ENCODE data around the gene KCNAB2.
A peak's percentile ranks its signal among the peaks of the same experiment; 100 is the strongest.
"Not testable (repeated sequence)": the region's sequence is repeated elsewhere in the genome, so short reads cannot be mapped to it uniquely, and the experiment has no call there.

KCNAB2 gene

DNA sequence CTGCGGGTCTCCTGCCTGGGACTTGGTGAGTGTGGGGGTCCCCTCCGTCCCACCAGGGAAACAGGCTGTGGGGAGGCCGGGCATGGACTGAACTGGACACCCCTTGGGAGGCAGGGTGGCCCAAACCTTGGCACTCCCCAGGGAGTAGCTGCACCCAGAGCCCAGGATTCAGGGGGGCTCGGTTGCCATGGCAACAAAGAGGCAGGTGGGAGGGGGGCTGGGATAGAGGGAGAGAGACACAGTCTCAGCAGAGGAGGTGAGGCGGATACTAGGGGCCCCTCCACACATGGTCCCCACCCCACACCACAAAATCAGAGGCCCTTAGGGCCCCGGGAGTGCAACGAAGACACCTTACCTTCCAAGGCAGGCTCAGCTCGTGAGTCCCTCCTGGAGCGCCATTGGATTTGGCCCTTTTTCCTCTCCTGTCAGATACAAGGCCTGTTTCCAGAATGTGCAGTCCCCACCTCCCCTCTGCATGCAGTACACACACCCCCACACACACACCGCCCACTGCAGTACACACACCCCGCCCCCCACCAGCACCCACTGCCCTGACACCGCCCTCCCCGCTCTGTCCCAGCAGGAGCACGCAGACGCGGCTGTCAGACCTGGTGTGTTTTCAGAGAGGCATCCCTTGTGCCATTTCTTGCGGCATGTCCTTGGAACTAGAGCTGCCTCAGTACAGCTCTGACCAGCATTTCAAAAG, 27.2 kb downstream of the KCNAB2 start:
- peaks cover 9% of the 10 kb centered on the region for H3K4me1 Mint-ChIP-seq
- no peak overlapping the region for H3K27ac Mint-ChIP-seq
- DNase-seq: no peak
- peak; percentile 42 for ATAC-seq
- no peaks in the 10 kb centered on the region for H3K9me3 Mint-ChIP-seq
- H3K27me3 Mint-ChIP-seq: no peaks in the 10 kb centered on the region
- no peak overlapping the region for H3K4me3 Mint-ChIP-seq

DNA sequence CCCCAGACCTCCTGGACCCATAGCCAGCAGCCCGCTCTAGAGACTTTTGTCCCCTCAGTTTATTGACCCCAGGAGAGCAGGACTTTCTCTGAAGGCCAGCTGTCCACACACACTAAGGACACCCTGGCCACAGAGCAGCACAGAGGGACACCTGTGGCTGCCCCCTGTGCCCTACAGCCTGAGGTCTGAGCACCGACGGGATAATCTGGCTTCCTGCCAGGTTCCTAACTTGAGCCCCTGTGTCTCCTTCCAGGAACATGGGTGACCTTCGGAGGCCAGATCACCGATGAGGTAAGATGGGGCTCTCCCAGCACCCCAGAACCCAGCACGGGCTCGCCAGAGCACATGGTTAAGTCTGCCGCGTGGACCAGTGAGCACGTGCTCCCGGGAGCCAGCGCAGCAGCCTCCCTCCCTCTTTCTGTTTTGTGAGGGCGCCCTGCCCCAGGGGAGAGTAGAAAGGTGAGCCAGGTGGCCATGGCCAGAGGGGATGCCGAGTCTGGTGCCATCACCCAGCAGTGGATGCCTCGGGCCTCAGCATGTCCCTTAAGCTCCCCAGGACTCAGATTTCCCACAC, 27.9 kb downstream of the KCNAB2 start:
- peaks cover 9% of the 10 kb centered on the region for H3K4me1 Mint-ChIP-seq
- ATAC-seq: no peak
- H3K27me3 Mint-ChIP-seq: no peaks in the 10 kb centered on the region
- H3K4me3 Mint-ChIP-seq: no peak overlapping the region
- H3K9me3 Mint-ChIP-seq: no peaks in the 10 kb centered on the region
- DNase-seq: no peak
- no peak overlapping the region for H3K27ac Mint-ChIP-seq

DNA sequence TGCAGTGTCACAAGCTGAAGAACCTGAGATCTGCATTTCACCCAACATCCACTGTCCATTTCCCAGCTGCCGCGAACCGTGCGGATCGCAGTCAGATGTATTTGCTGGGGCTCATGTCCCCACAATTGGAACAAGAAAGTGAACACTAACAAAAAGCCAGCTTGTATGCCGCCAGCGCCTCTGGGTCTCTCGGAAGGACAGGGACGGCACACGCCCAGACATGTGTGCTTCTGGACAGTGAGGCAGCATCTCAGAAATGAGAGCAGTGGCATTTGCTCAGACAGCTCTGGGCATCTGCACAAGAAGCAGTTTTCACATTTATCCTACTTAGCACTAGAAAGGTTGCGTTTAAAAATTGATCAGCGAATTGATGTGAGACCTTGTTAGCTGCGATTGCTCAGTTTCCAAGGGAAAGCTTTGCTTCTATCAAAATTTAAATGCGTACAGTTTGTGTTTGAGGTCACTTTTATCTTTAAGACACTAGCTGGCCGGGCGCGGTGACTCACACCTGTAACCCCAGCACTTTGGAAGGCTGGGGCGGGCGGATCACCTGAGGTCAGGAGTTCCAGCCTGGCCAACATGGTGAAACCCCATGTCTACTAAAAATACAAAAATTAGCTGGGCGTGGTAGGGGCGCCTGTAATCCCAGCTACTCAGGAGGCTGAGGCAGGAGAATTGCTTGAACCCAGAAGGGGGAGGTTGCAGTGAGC, 28.7 kb downstream of the KCNAB2 start:
- Mint-ChIP-seq H3K27ac (no peak overlapping the region), H3K4me3 (no peak overlapping the region)
- no peak for ATAC-seq

GRCh38 chr1:6075748-6076147, 30.1 kb downstream of the KCNAB2 start:
- DNase-seq: no peak
- Mint-ChIP-seq H3K4me3 (no peak overlapping the region), H3K27ac (peak overlapping the region in 1 of 2 donors; percentile 31), H3K9me3 (no peaks in the 10 kb centered on the region), H3K4me1 (peaks cover 5% of the 10 kb centered on the region), H3K27me3 (no peaks in the 10 kb centered on the region)
- ATAC-seq: peak; percentile 21

More for the DNA sequence above, 28.7 kb downstream of the KCNAB2 start:
- H3K9me3 Mint-ChIP-seq: no peaks in the 10 kb centered on the region
- H3K27me3 Mint-ChIP-seq: no peaks in the 10 kb centered on the region
- H3K4me1 Mint-ChIP-seq: peaks cover 6% of the 10 kb centered on the region
- no peak for DNase-seq

- not testable (repeated sequence) for H3K27me3 Mint-ChIP-seq, H3K9me3 Mint-ChIP-seq, DNase-seq, H3K4me3 Mint-ChIP-seq, H3K4me1 Mint-ChIP-seq, ATAC-seq
- peak overlapping the region in 1 of 2 donors; percentile 71 for H3K27ac Mint-ChIP-seq
These were observed 31.4 kb downstream of the KCNAB2 start for GRCh38 chr1:6077061-6077460.

DNA sequence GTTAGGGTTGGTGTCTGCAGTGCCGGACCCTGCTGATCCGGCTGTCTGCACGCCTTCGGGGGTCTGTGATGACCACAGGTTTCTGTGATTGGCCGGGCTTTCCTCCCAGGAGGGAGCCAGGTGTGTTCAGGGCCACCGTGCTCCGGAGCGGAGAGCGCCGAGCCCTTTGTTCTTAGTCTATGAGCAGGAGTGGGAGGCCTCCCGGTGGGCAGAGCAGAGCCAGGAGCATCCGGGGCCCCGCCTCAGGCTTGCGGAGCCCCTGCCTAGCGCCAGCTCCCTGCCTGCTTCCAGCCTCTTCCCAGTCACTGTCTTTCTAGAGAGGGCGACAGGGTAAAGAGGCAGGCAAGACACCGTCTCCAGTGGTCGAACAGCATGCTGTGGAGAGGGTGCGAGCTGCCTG, 31.8 kb downstream of the KCNAB2 start:
- H3K4me3 Mint-ChIP-seq: no peak overlapping the region
- ATAC-seq: no peak
- no peaks in the 10 kb centered on the region for H3K27me3 Mint-ChIP-seq
- no peaks in the 10 kb centered on the region for H3K9me3 Mint-ChIP-seq
- no peak overlapping the region for H3K27ac Mint-ChIP-seq
- no peak for DNase-seq
- peaks cover 5% of the 10 kb centered on the region for H3K4me1 Mint-ChIP-seq

DNA sequence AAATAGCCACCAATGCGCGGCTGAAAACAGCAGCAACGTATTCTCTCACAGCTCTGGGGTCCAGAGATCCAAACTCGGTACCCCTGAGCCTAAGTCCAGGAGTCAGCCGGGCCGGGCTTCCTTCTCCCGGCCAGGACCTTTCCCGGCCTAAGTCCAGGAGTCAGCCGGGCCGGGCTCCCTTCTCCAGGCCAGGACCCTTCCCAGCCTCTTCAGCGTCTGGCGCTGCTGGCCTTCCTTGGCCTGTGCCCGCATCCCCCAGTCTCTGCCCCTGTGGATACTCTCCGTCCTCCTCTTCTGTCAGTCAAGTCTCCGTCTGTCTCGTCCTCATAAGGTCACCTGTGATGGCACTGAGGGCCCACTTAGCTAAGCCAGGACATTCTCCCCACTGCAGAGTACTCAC, 32.2 kb downstream of the KCNAB2 start:
- Mint-ChIP-seq H3K4me3 (no peak overlapping the region), H3K9me3 (no peaks in the 10 kb centered on the region), H3K27ac (no peak overlapping the region), H3K27me3 (no peaks in the 10 kb centered on the region), H3K4me1 (peaks cover 5% of the 10 kb centered on the region)
- DNase-seq (no peak), ATAC-seq (no peak)

DNA sequence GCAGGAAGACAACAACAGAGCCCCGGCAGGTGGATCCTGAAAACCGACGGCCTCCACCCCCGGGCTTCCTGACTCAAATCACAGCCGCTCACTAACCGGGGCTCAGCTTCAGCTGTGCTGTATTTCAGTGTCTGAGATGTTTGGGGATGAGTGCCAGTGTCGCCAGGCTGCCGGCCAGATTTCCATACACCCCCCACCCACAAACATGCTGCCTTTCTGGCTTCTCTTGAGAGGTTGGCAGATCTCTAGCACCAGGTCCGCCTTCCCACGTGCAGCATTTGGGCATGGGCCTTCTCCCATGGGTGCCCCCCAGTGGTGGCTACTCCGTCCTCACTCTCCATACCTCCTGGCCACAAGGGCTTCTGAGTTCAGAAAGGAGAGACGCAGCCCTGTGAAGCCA, 34.8 kb downstream of the KCNAB2 start:
- peak overlapping the region in 1 of 2 donors; percentile 42 for H3K27ac Mint-ChIP-seq
- no peaks in the 10 kb centered on the region for H3K27me3 Mint-ChIP-seq
- H3K4me3 Mint-ChIP-seq: no peak overlapping the region
- H3K4me1 Mint-ChIP-seq: peaks cover 5% of the 10 kb centered on the region
- DNase-seq (no peak), ATAC-seq (no peak)
- no peaks in the 10 kb centered on the region for H3K9me3 Mint-ChIP-seq

- Mint-ChIP-seq H3K27me3 (no peaks in the 10 kb centered on the region), H3K4me1 (peaks cover 7% of the 10 kb centered on the region), H3K27ac (no peak overlapping the region), H3K4me3 (no peak overlapping the region), H3K9me3 (no peaks in the 10 kb centered on the region)
- ATAC-seq (no peak), DNase-seq (no peak)
These were observed 36.2 kb downstream of the KCNAB2 start for GRCh38 chr1:6081901-6082300.

- Mint-ChIP-seq H3K4me3 (peak overlapping the region in 1 of 2 donors; percentile 9), H3K9me3 (no peaks in the 10 kb centered on the region), H3K27me3 (no peaks in the 10 kb centered on the region), H3K27ac (peak overlapping the region in 1 of 2 donors; percentile 94), H3K4me1 (peaks cover 8% of the 10 kb centered on the region)
- DNase-seq: no peak
- no peak for ATAC-seq
These were observed 36.8 kb downstream of the KCNAB2 start for GRCh38 chr1:6082430-6082971.

- H3K27me3 Mint-ChIP-seq: no peaks in the 10 kb centered on the region
- no peak overlapping the region for H3K4me3 Mint-ChIP-seq
- peaks cover 8% of the 10 kb centered on the region for H3K4me1 Mint-ChIP-seq
- H3K9me3 Mint-ChIP-seq: no peaks in the 10 kb centered on the region
- no peak for DNase-seq
- no peak overlapping the region for H3K27ac Mint-ChIP-seq
- no peak for ATAC-seq
These were observed 37.7 kb downstream of the KCNAB2 start for GRCh38 chr1:6083385-6083784.

DNA sequence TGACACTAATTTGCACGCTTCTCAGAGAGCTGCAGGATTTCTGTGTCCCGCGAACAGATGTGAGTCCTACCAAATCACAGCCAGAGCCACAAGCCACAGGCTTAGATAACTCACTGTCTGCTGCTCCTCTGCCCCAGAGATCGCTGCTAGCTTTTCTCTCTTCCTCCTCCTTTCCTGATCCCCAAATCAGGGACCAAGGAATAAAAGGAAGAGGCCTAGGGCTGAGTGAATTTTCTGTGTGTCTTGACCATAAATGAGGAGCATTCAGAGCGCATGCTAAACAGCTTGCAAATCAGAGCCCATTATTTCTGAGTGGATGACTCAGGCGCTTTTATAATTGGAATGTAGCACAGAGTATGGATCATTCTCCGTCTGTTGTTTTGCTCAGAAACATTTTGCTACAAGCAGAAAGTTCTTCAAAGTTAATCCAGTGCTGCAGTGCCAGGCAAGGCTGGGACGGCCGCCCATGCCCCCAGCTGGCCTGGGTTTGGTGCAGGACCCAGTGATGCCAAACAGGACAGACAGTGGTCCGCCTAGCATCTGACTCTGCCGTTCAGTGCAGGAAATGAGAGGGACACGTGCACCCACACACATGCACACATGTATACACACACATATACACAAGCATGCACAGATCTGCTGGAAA, 38.2 kb downstream of the KCNAB2 start:
- no peak overlapping the region for H3K27ac Mint-ChIP-seq
- ATAC-seq (no peak), DNase-seq (no peak)
- no peaks in the 10 kb centered on the region for H3K9me3 Mint-ChIP-seq
- no peak overlapping the region for H3K4me3 Mint-ChIP-seq
- H3K27me3 Mint-ChIP-seq: no peaks in the 10 kb centered on the region
- H3K4me1 Mint-ChIP-seq: peaks cover 8% of the 10 kb centered on the region

GRCh38 chr1:6084781-6085495, 39.2 kb downstream of the KCNAB2 start:
- peak overlapping the region in 1 of 2 donors; percentile 46 for H3K27ac Mint-ChIP-seq

DNA sequence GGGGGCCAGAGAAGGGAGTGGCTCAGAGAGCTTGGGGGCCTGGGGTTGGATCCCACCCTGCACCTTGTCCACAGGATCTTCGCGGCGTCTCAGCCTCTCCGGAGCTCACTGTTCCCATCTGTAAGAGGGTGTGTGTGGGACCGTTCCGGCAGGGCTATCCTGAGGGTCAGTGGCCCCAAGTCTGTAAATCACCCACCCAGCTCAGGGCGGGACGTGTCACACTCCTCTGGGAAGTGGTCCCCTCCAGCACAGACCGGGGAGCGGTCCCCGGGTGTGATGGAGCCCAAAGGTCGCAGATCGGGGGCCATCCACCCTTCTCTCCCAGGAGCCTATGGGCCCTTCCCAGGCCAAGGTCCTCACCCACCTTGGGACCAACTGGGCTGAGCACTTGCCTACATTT, 40.0 kb downstream of the KCNAB2 start:
- no peak for DNase-seq
- Mint-ChIP-seq H3K4me1 (peaks cover 8% of the 10 kb centered on the region), H3K9me3 (no peaks in the 10 kb centered on the region), H3K27me3 (no peaks in the 10 kb centered on the region), H3K4me3 (no peak overlapping the region), H3K27ac (no peak overlapping the region)
- ATAC-seq: peak; percentile 44

More at GRCh38 chr1:6084781-6085495, 39.2 kb downstream of the KCNAB2 start:
- no peak overlapping the region for H3K4me3 Mint-ChIP-seq
- no peak for DNase-seq
- no peaks in the 10 kb centered on the region for H3K27me3 Mint-ChIP-seq
- H3K4me1 Mint-ChIP-seq: peaks cover 8% of the 10 kb centered on the region
- no peaks in the 10 kb centered on the region for H3K9me3 Mint-ChIP-seq
- ATAC-seq: no peak

- Mint-ChIP-seq H3K9me3 (no peaks in the 10 kb centered on the region), H3K4me3 (no peak overlapping the region), H3K4me1 (peaks cover 8% of the 10 kb centered on the region), H3K27ac (peak overlapping the region; percentile 13 to 58), H3K27me3 (no peaks in the 10 kb centered on the region)
- DNase-seq: no peak
- ATAC-seq: no peak
These were observed 40.7 kb downstream of the KCNAB2 start for GRCh38 chr1:6086358-6086757.

All from stimulated activated naive CD8-positive, alpha-beta T cell treated with anti-CD3 and anti-CD28 coated beads, Interleukin-15, amount 100 ng/mL, for 72 hours (primary cell).